Medulla oblongata (tissue), 1 donor: ENCODE results near the gene MGAT4B.
A peak's percentile ranks its signal among the peaks of the same experiment; 100 is the strongest.

Source experiments
- DNase-seq: peaks from one replicate; pipeline ENCODE4 v3.0.0-alpha.2; 2015; ENCODE audit errors: extremely low spot score

MGAT4B gene

GRCh38 chr5:179771311-179771895 is 35.3 kb downstream of the MGAT4B start:
- DNase-seq: no peak

GRCh38 chr5:179769796-179770195 is 36.9 kb downstream of the MGAT4B start:
- DNase-seq: no peak

DNA sequence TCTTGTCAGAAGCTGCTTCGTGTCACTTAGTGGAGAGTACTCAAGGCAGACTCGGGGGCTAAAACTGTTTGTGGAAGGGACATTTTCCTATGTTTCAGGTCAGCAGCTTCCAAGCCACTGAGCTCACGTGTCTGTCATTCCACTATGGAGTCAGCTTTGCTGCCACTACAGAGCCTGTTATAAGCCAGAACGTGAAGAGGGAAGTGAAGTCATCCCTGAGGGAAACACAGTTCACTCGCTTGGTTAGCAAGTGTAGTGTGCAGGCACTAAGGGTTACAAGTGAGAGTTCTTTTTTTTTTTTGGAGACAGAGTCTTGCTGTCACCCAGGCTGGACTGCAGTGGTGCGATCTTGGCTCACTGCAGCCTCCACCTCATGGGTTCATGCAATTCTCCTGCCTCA is 37.4 kb downstream of the MGAT4B start:
- no peak for DNase-seq

DNA sequence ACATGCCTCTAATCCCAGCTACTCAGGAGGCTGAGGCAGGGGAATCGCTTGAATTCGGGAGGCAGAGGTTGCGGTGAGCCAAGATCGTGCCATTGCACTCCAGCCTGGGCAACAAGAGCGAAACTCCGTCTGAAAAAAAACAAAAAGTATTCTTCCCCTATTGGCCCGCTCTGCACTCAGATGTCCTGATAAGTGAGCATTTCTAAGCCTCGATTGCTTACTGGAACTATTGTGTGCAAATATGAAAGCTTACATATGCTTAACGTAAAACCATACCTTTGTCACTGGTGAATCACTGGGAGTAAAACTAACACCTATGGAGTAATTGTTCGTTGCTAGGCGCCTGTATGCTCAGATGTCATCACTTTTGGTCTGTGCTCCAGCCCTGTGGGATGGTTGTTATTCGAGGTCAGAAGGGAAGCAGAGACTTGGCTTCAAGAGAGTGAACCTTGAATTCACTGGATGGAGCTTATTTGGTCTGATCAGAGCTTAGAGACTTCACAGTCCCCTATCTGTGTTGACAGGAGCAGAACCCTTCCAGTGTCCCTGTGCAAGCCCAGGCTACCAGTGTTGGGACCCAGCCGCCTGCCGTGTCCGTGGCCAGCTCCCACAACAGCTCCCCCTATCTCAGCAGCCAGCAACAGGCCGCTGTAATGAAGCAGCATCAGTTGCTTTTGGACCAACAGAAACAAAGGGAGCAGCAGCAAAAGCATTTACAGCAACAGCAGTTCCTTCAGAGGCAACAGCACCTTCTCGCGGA is 38.2 kb downstream of the MGAT4B start:
- no peak for DNase-seq

DNA sequence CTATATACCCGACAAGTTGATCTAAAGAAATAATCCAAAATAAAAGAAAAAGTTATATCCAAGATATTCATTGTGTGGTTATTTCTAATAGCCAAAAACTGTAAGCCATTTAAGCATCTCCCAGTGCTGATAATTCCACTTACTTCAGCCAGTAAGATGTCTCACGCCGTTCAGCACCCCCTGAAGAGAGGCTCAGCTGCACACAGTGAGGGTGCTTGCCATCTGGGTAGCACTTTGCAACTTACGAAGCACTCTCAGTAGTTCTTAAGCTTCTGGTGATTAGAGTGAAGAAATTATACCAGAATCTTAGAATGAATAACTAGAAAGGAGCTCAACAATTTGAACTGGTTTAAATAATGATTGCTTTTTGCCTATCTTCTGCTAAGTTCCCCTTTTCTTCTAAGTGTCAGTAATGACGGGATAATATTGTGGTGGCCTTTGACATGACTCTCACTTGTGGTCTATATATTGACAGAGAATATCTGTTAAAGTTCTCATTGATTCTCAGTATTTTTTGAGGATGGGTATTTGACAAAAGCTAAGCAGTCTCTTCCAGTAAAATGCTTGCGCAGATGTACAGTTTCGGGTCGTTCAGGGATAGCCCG is 39.1 kb downstream of the MGAT4B start:
- DNase-seq: no peak

- no peak for DNase-seq
Measured at GRCh38 chr5:179766726-179767455, 39.8 kb downstream of the MGAT4B start.

DNA sequence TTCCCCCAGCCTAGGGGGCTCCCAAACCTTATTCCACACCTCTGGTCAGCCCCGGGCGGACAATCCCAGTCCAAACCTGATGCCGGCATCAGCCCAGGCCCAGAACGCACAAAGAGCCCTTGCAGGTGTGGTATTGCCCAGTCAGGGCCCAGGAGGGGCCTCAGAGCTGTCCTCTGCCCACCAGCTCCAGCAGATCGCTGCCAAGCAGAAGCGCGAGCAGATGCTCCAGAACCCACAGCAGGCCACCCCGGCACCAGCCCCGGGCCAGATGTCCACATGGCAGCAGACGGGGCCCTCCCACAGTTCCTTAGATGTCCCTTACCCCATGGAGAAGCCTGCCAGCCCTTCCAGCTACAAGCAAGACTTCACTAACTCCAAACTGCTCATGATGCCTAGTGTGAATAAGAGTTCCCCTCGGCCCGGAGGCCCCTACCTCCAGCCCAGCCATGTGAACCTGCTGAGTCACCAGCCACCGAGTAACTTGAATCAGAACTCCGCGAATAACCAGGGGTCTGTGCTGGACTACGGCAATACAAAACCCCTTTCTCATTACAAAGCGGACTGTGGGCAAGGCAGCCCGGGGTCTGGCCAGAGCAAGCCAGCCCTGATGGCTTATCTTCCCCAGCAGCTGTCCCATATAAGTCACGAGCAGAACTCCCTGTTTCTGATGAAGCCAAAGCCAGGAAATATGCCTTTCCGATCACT is 40.5 kb downstream of the MGAT4B start:
- no peak for DNase-seq

- peak; percentile 27 for DNase-seq
Measured at GRCh38 chr5:179765400-179765799, 41.3 kb downstream of the MGAT4B start.

DNA sequence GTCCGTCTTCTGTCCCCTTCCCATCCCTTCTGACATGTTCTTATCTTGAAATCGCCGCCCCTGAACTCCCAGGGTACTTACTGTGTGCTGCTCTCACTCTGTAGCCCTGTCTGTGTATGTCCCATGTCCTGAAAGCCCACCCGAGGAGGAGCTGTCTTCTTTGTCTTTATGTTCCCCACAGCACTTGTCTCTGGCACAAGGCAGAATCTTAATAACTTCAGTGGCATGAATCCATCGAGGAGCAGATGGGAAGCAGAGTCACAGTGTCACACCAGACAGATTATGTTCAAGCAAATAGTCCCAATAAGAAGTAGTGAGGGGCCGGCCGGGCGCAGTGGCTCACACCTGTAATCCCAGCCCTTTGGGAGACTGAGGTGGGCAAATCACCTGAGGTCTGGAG is 42.6 kb downstream of the MGAT4B start:
- no peak for DNase-seq

GRCh38 chr5:179763215-179763945 is 43.3 kb downstream of the MGAT4B start:
- peak; percentile 88 for DNase-seq

DNA sequence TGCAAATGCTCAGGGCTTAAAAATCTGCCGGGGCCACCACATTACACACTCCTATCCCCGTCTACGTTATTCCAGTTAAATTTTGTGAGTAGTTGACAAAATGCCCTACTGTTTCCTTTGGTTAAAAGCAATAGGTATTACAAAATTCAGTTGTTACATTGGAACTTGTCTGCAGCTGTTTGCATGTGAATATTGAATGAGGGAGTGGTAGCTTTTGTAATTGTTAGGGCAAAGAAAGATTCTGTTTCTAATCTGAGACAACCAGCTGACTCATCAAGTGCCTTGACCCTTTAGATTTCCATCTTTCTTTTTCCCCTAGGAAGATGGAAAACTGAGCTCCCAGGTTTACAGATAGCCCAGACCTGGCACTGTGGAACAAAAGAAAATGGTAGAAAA is 43.9 kb downstream of the MGAT4B start:
- no peak for DNase-seq

GRCh38 chr5:179762079-179762780 is 44.4 kb downstream of the MGAT4B start:
- no peak for DNase-seq

DNA sequence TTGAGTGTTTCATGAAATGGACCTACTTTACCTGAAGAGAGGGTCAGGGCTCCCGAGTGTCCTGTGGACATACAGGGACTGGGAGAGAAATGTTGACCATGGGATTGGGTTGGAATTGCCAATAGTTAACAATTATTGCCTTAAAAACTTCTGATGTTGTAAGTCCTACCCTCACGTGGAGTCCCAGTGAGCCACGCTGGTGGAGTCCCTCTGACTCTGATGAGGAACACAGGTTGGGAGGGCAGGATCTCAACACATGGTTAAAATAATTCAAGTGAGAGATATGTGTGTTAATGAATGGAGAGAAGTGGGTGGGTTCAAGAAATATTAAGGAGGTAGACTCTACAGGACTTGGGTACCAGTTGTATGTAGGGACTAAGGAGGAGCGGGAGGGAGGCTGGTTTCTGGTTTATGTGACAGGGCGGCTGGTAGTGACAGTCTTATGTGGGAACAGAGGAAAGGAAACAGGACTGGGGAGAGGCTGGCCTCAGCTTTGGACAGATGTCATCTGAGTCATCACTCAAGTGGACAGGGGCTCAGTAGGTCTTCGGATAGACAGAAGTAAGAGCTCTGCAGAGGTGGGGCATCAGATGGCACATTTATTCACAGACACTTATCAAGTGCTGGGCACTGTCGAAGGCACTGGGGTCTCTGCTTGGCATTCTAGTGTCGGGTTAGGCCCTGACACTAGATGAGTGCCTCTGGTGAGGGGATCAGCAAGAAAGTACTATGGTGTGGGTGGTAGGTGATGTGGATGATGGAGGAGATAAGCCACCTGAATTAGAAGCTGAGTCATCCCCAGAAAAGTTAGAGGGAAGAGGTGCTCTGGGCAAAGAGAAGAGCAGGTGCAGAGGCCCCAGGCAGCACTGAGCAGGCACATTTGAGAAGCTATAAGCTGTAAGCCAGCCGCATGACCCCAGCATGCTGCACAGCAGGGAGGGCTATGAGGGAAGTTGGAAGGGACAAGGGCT is 46.8 kb downstream of the MGAT4B start:
- DNase-seq: peak; percentile 44

GRCh38 chr5:179758955-179759354 is 47.7 kb downstream of the MGAT4B start:
- DNase-seq: no peak

DNA sequence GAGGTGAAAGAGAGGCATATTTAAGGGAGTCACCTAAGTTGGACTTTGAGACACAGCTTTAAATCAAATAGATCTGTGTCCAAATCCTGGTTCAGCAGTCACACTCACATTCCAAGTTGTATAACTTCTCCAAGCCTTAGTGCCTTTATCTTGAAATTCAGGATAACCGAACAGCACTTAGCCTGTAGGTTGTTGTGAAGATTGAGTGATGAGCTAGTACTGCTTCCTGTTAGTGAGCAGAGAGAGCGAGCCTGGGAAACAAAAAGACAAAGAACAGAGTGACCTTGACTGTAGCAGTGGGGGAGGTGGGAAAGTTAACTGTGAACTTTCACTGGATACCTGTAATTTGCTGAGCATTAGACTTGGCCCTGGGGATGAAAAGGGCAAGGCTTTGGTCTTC is 51.6 kb downstream of the MGAT4B start:
- DNase-seq: no peak

DNA sequence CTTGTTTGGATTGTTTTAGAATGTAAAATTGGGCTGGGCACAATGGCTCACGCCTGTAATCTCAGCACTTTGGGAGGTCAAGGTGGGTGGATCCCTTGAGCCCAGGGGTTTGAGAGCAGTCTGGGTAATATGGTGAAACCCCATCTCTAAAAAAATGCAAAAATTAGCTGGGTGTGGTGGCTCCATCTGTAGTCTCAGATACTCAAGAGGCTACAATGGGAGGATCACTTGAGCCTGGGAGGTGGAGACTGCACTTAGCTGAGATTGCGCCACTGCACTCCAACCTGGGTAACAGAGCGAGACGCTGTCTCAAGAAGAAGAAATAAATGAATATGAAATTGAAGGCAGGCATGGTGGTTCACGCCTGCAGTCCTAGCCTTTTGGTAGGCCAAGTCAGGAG is 52.7 kb downstream of the MGAT4B start:
- DNase-seq: no peak

DNA sequence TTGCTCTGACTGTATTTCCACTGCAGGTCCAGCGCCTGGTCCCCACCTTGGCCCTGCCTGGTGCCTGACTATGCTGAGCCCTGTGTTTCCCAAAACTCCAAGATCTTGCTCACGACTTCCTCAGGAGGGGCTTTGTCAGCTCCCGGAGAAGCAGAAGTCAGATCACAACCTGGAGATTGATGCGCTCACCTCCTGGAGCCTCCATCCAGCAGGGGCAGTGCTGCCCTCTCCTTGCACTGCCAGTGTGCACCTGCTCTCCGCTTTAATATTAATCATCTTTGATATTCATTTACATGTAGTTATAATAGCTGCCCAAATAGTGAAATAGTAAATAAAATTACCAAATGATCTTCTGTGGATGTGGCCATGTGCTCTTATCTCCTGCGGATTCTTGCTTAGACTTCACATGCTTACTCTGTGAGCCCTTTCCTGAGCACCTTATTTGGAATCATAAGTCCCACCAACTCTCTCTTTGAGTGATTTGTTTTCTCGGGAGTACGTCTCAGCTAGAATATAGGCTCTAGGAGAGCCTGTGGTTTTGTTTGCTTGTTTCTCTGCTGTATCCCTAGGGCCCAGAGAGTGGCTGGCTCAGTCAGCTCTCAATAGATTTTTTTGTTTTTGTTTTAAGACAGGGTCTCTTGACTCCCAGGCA is 56.7 kb downstream of the MGAT4B start:
- no peak for DNase-seq

- DNase-seq: no peak
Measured at GRCh38 chr5:179747811-179748210, 58.9 kb downstream of the MGAT4B start.
